H9 (cell line): ENCODE data around the gene ANKRD34A. TPM values are rescaled to one million over a fixed set of nuclear protein-coding genes. Genes with fewer than 3 reads are reported as not detected.
"Not testable (repeated sequence)": the region's sequence is repeated elsewhere in the genome, so short reads cannot be mapped to it uniquely, and the experiment has no call there.

Source experiments
- DNase-seq: peaks from one replicate; pipeline ENCODE4 v3.0.0-alpha.2; 2017
- H2AFZ ChIP-seq: one replicate; pipeline ENCODE4 v1.6.1; 2013; ENCODE audit warnings: mild to moderate bottlenecking, low read length, control low read depth, moderate library complexity
- H2AK5ac ChIP-seq: 2 replicates; pipeline ENCODE4 v1.6.1; 2013; ENCODE audit warnings: low read length, control low read depth, mixed read lengths; ENCODE audit not compliant: insufficient read length
- H2BK120ac ChIP-seq: one replicate; pipeline ENCODE4 v1.6.1; 2013; ENCODE audit warnings: low read depth, mild to moderate bottlenecking, low read length, control low read depth, inconsistent platforms; ENCODE audit not compliant: poor library complexity, severe bottlenecking
- H2BK12ac ChIP-seq: 2 replicates; pipeline ENCODE4 v1.6.1; 2013; ENCODE audit warnings: low read length, control low read depth, mixed read lengths, low read depth; ENCODE audit not compliant: insufficient read length
- H2BK15ac ChIP-seq: 2 replicates; pipeline ENCODE4 v1.6.1; 2013; ENCODE audit warnings: low read depth, low read length, control low read depth
- H2BK20ac ChIP-seq: one replicate; pipeline ENCODE4 v1.6.1; 2013; ENCODE audit warnings: low read depth, mild to moderate bottlenecking, low read length, control low read depth, inconsistent platforms; ENCODE audit not compliant: poor library complexity, severe bottlenecking
- H2BK5ac ChIP-seq: 2 replicates; pipeline ENCODE4 v1.6.1; 2013; ENCODE audit warnings: low read length, control low read depth, mixed read lengths; ENCODE audit not compliant: insufficient read length
- H3K14ac ChIP-seq: 2 replicates; pipeline ENCODE4 v1.6.1; 2013; ENCODE audit warnings: low read length, control low read depth; ENCODE audit not compliant: insufficient read depth
- H3K18ac ChIP-seq: 2 replicates; pipeline ENCODE4 v1.6.1; 2013; ENCODE audit warnings: low read depth, mild to moderate bottlenecking, mixed read lengths, low read length, control low read depth; ENCODE audit not compliant: insufficient read length
- H3K23ac ChIP-seq: 2 replicates; pipeline ENCODE4 v1.6.1; 2013; ENCODE audit warnings: low read length, control low read depth, mixed read lengths, low read depth; ENCODE audit not compliant: insufficient read length
- H3K23me2 ChIP-seq: 2 replicates; pipeline ENCODE4 v1.6.1; 2013; ENCODE audit warnings: low read depth, mild to moderate bottlenecking, mixed read lengths, low read length, control low read depth; ENCODE audit not compliant: insufficient read length, poor library complexity, severe bottlenecking
- H3K27ac ChIP-seq: 2 replicates; pipeline ENCODE4 v1.5.1; 2013; ENCODE audit warnings: low read length, control low read depth, mixed read lengths, low read depth; ENCODE audit not compliant: insufficient read length
- H3K27me3 ChIP-seq: 2 replicates; pipeline ENCODE4 v1.6.1; 2013; ENCODE audit warnings: low read length, control low read depth, inconsistent platforms; ENCODE audit not compliant: insufficient read depth
- H3K4ac ChIP-seq: 2 replicates; pipeline ENCODE4 v1.6.1; 2013; ENCODE audit warnings: low read depth, mild to moderate bottlenecking, control low read depth, inconsistent platforms, low read length, moderate library complexity
- H3K4me1 ChIP-seq: 2 replicates; pipeline ENCODE4 v1.6.1; 2013; ENCODE audit warnings: low read length, control low read depth, inconsistent platforms; ENCODE audit not compliant: insufficient read depth
- H3K4me2 ChIP-seq: 2 replicates; pipeline ENCODE4 v1.6.1; 2013; ENCODE audit warnings: low read length, control low read depth, mixed read lengths; ENCODE audit not compliant: insufficient read length, insufficient read depth
- H3K56ac ChIP-seq: 2 replicates; pipeline ENCODE4 v1.6.1; 2013; ENCODE audit warnings: low read depth, mild to moderate bottlenecking, mixed read lengths, low read length, control low read depth; ENCODE audit not compliant: insufficient read length
- H3K79me1 ChIP-seq: 2 replicates; pipeline ENCODE4 v1.6.1; 2013; ENCODE audit warnings: low read depth, mild to moderate bottlenecking, moderate library complexity, low read length, control low read depth, inconsistent platforms; ENCODE audit not compliant: insufficient read depth, poor library complexity, severe bottlenecking
- H3K79me2 ChIP-seq: 2 replicates; pipeline ENCODE4 v1.6.1; 2013; ENCODE audit warnings: low read length, control low read depth, inconsistent platforms; ENCODE audit not compliant: insufficient read depth
- H3K9ac ChIP-seq: 2 replicates; pipeline ENCODE4 v1.6.1; 2013; ENCODE audit warnings: low read length, control low read depth, mixed read lengths; ENCODE audit not compliant: insufficient read length; ENCODE audit errors: extremely low read depth
- H3K9me3 ChIP-seq: one replicate; pipeline ENCODE4 v1.6.1; 2013; ENCODE audit warnings: low read depth, low read length, inconsistent platforms; ENCODE audit not compliant: control insufficient read depth
- H3T11ph ChIP-seq: one replicate; pipeline ENCODE4 v1.6.1; 2013; ENCODE audit warnings: mild to moderate bottlenecking, low read length, control low read depth, inconsistent platforms
- H4K20me1 ChIP-seq: one replicate; pipeline ENCODE4 v1.6.1; 2013; ENCODE audit not compliant: control insufficient read depth, insufficient read length, insufficient read depth
- H4K5ac ChIP-seq: 2 replicates; pipeline ENCODE4 v1.6.1; 2013; ENCODE audit warnings: low read depth, mild to moderate bottlenecking, mixed read lengths, low read length, control low read depth; ENCODE audit not compliant: insufficient read length
- H4K8ac ChIP-seq: replicated peaks from 2 replicates; pipeline ENCODE4 v1.6.1; 2013; ENCODE audit warnings: low read length, control low read depth, mixed read lengths, low read depth; ENCODE audit not compliant: insufficient read length
- H4K91ac ChIP-seq: 2 replicates; pipeline ENCODE4 v1.6.1; 2013; ENCODE audit warnings: low read depth, mild to moderate bottlenecking, moderate library complexity, mixed read lengths, low read length, control low read depth; ENCODE audit not compliant: insufficient read length
- H3K27ac Mint-ChIP-seq, 3 experiments: 2 replicates in 2 of 3; 3 replicates in 1 of 3; pipeline ENCODE4 v1.8.0; 2020 to 2021; ENCODE audit warnings: mixed read lengths in 3 of 3, mild to moderate bottlenecking in 1 of 3, moderate library complexity in 1 of 3
- H3K27me3 Mint-ChIP-seq: 2 replicates; pipeline ENCODE4 v1.8.0; 2021; ENCODE audit warnings: low read depth, mild to moderate bottlenecking, moderate library complexity, mixed read lengths
- H3K36me3 Mint-ChIP-seq, 3 experiments: 2 replicates in 2 of 3; 3 replicates in 1 of 3; pipeline ENCODE4 v1.8.0; 2020 to 2021; ENCODE audit warnings: low read depth in 3 of 3, mixed read lengths in 3 of 3; ENCODE audit not compliant: insufficient read depth in 1 of 3
- H3K4me1 Mint-ChIP-seq, 2 experiments: 2 replicates each; pipeline ENCODE4 v1.8.0; 2020; ENCODE audit warnings: mixed read lengths in 2 of 2
- H3K4me3 Mint-ChIP-seq, 2 experiments: 2 replicates in 1 of 2; 3 replicates in 1 of 2; pipeline ENCODE4 v1.8.0; 2020 to 2021; ENCODE audit warnings: mild to moderate bottlenecking in 2 of 2, mixed read lengths in 2 of 2, moderate library complexity in 1 of 2
- H3K9me3 Mint-ChIP-seq, 2 experiments: 2 replicates in 1 of 2; 3 replicates in 1 of 2; pipeline ENCODE4 v1.8.0; 2020; ENCODE audit warnings: mild to moderate bottlenecking in 2 of 2, mixed read lengths in 2 of 2, moderate library complexity in 1 of 2
- WGBS: extraction: QIAGEN DNeasy Blood & Tissue Kit; methylation state at CpG from one replicate; pipeline ENCODE4 v1.1.7; 2013; ENCODE audit warnings: missing lambda C conversion rate, low lambda C conversion rate, mixed read lengths; ENCODE audit not compliant: insufficient read length; ENCODE audit errors: extremely low coverage; 5-methylcytosine and 5-hydroxymethylcytosine counted together
- total RNA-seq: library from RNA; stranded (reverse); gene quantifications from 2 replicates; pipeline ENCODE4 v1.2.1, GENCODE V29; 2021
- TF ChIP-seq, protein P1 (sequence below): fragments of 200-600 bp; sonication (generic); conservative IDR thresholded peaks from 3 replicates; pipeline ENCODE4 v1.8.0; 2021; ENCODE audit warnings: antibody characterized with exemption, mild to moderate bottlenecking

The ANKRD34A gene
- total RNA-seq, 1 experiment from 2014 or later: 0.39 TPM

DNA sequence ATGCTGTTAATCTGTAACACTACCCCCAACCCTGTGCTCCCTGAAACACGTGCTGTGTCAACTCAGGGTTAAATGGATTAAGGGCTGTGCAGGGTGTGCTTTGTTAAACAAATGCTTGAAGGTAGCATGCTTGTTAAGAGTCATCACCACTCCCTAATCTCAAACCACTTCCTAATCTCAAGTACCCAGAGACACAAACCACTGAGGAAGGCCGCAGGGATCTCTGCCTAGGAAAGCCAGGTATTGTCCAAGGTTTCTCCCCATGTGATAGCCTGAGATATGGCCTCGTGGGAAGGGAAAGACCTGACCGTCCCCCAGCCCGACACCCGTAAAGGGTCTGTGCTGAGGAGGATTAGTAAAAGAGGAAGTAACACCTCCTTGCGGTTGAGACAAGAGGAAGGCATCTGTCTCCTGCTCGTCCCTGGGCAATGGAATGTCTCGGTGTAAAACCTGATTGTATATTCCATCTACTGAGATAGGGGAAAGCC, 31.8 kb downstream of the ANKRD34A start:
- Mint-ChIP-seq H3K4me3 (peak overlapping the region in 1 of 2 experiments; percentile 23; a peak in 2 of 5 replicates), H3K27ac (peak overlapping the region; percentile 65 to 92 (median 90); a peak in 5 of 7 replicates), H3K4me1 (peaks cover 23 to 31% of the 10 kb centered on the region in 2 experiments)
- H4K5ac ChIP-seq: peak overlapping the region; percentile 63
- not testable (repeated sequence) for H3K4ac ChIP-seq, H3K14ac ChIP-seq, H3K18ac ChIP-seq, H3K79me2 ChIP-seq, H4K8ac ChIP-seq, H2BK15ac ChIP-seq, H3K4me2 ChIP-seq, H2BK120ac ChIP-seq, H3K4me1 ChIP-seq, H3K27me3 Mint-ChIP-seq, H3K9ac ChIP-seq, H3K23me2 ChIP-seq, H4K91ac ChIP-seq, DNase-seq, H2BK20ac ChIP-seq, H3K56ac ChIP-seq, H3K9me3 Mint-ChIP-seq, H2BK12ac ChIP-seq, H3K9me3 ChIP-seq, H3K27ac ChIP-seq, H2BK5ac ChIP-seq, H3K79me1 ChIP-seq, H3K27me3 ChIP-seq, H3T11ph ChIP-seq, H3K23ac ChIP-seq, H3K36me3 Mint-ChIP-seq, H2AFZ ChIP-seq, H4K20me1 ChIP-seq, H2AK5ac ChIP-seq
- TF ChIP-seq, protein P1, sequence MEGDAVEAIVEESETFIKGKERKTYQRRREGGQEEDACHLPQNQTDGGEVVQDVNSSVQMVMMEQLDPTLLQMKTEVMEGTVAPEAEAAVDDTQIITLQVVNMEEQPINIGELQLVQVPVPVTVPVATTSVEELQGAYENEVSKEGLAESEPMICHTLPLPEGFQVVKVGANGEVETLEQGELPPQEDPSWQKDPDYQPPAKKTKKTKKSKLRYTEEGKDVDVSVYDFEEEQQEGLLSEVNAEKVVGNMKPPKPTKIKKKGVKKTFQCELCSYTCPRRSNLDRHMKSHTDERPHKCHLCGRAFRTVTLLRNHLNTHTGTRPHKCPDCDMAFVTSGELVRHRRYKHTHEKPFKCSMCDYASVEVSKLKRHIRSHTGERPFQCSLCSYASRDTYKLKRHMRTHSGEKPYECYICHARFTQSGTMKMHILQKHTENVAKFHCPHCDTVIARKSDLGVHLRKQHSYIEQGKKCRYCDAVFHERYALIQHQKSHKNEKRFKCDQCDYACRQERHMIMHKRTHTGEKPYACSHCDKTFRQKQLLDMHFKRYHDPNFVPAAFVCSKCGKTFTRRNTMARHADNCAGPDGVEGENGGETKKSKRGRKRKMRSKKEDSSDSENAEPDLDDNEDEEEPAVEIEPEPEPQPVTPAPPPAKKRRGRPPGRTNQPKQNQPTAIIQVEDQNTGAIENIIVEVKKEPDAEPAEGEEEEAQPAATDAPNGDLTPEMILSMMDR: peak; percentile 28; the same call in 1 of the 3 replicates
- no CpG with 5 or more reads among the region's 9 CpGs for WGBS
